Adrenal gland (tissue), 5 donors: ENCODE data around the gene YWHAH.

Experiments
- CTCF ChIP-seq, 6 experiments: fragments of 450-650 bp in 4 of 6; fragments of 200-600 bp in 2 of 6; sonication (generic) in 1 of 6; IDR thresholded peaks; 1 replicate in 5 of 6; 2 replicates in 1 of 6; pipeline versions ENCODE4 v1.5.1 to v1.8.0; 2016 to 2021; ENCODE audit warnings: antibody characterized with exemption in 6 of 6, mild to moderate bottlenecking in 2 of 6, moderate library complexity in 1 of 6
- POLR2A ChIP-seq, 2 donors: fragments of 450-650 bp; IDR thresholded peaks; one replicate each; pipeline ENCODE4 v1.6.1; 2017; ENCODE audit warnings: antibody characterized with exemption in 2 of 2, mild to moderate bottlenecking in 2 of 2, moderate library complexity in 1 of 2
- donor health status: DM: no; HTN: no; CAD: no.

DNA sequence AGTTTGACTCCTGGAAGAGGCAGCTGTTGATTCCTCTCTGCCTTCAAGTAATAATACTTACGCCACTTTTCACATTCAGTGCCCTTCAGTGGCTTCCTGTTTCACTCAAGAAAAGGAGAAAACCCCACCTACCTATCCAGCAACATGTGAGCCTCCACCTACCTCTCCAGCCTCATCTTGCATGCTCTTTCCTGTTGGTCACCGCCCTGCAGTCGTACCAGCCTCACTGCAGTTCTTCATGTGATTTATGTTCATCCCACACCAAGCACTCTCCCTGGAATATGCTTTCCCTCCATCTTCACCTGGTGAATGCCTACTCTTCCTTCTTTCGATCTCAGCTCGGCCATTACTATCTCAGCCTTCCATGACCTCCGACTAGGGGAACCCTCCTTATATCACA lies 21.8 kb upstream of the YWHAH start:
- TF ChIP-seq CTCF (IDR thresholded peaks at IDR 0.05) (no peak), POLR2A (IDR thresholded peaks at IDR 0.05) (no peak)
